Urothelium cell line (cell line): ENCODE data around the gene FOXO6.

ENCODE experiments used
- DNase-seq: peaks from one replicate; pipeline ENCODE4 v3.0.0; 2011; ENCODE audit warnings: low spot score, mixed read lengths
- FAIRE-seq: peaks from 2 replicates; lab custom pipeline; 2011; peaks lifted over from hg19 to GRCh38; lab: Jason Lieb, UNC

Gene FOXO6

DNA sequence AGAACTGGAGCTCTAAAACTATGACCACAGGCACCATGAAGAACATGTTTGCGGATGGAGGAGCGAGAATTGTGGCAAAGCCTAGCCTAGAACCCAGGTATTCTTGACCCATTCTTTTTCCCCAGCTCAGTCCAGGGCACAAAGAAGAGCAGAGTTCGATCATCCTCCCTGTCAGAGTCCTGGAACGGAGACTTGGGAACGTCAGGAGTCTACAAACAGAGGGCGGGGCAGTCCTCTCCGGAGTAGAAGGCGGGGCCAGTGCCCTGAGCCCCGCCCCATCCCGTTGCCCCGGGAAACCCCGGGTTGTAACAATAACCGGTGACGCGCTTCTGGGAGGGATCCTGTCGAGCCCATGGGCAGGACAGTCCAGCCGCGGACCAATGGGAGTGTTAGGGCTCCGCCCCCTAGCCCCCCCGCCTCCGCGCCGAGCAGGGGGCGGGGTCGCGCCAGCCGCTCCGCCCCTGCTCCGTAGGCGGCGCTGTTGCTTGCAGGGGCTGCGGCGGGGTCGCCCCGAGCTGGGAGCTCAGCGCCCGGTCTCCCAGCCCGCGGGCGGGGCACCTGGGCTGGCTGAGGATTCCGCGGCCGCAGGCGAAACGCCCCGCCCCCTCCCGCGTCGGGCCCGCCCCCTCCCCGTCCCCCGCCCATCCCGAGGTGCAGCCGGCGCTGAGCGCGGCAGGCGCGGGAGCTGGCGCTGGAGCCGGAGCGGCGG is at the start of gene FOXO6:
FOXO6 (plus strand) TSS at position 649 of the 709 bp plus-strand sequence.
- peak; percentile 94 for FAIRE-seq
- peak; percentile 100 for DNase-seq

DNA sequence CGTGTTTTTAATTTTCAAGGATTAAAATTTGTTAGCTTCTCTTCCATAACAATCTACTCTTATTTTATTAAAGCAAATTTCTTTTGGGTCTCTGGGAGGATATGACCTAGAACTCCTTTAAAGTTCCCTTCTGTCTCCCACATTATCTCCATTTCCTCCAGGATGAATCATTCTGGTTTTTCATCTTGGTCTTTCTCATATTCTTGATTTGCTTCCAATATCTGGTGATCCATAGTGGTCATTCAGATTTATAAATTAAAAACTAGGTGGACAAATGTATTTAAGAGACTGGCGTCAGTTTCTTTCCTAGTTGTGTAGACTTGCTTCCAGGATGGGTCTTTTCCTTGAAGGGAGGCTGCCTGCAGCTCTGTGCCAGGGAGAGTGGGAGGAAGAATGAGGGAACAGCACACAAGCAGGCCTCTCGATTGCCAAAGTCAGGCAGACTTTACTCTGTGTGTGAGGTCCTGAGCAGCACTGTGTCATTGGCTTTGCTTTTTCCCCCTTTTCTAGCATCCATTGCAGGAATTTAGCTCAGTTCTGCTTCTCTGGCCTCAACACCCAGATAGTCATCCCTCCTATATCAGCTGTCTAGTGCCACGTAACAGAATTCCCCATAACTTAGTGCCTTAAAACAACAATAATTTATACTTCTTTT is 48.1 kb upstream of the FOXO6 start:
- DNase-seq, result no peak
- FAIRE-seq, result no peak

DNA sequence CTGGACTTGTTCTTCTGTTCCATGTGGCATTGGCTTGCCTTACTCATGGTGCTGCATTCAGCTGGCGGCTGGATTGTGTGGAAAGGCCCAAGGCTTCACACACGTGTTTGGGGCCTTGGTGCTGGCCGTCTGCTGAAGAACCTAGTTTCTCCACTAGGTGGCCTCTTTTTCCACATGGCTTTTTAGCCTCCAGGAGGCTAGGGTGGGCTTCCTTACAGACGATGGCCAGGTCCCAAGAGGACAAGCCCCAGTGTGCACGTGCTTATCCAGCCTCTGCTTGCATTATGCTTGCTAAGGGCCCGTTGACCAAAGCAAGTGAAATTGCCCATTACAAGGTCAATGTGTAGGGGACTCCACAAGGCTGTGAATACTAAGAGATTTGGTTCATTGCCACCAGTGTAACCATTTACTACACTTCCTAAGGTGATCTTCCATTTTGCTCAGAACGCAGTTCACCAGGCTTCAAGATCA is 47.5 kb upstream of the FOXO6 start:
- peak; percentile 44 for DNase-seq

DNA sequence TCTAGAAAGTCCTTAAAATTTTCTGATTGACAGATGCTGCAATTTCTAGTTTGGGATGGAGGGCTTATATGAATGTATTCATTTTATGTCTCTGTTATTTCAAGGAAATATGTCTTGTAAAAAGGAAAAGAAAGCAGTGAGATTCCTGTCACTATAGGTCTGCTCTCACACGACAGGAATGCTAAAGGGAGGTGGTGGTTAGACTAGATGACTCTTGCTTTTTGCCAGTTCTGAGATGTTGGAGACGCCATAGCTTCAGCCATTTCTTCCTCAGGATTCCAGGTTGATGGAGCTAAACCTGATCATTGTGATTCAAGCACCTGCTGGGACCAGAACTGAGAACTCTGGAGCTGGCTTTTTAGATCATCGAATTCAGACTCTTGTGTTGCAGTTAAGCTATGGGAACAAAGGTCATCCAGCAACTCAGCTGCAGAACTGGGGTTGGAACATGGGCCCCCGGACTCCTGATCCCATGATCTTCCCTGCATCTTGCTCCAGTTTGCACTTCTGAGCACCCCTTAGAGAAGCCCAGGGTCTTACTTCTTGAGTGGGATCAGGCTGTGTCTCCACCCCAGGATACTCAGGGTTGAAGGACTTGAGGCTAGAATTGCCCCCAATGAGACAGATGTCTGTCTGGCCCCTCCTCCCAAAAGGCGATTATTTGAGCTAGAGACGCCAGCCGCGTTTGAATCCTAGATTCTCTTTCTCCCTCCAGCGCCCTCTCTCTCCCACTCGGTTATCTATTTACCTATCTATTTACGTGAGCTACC is 46.7 kb upstream of the FOXO6 start:
- no peak for DNase-seq

More for the DNA sequence above, 47.5 kb upstream of the FOXO6 start:
- FAIRE-seq, result peak; percentile 55

DNA sequence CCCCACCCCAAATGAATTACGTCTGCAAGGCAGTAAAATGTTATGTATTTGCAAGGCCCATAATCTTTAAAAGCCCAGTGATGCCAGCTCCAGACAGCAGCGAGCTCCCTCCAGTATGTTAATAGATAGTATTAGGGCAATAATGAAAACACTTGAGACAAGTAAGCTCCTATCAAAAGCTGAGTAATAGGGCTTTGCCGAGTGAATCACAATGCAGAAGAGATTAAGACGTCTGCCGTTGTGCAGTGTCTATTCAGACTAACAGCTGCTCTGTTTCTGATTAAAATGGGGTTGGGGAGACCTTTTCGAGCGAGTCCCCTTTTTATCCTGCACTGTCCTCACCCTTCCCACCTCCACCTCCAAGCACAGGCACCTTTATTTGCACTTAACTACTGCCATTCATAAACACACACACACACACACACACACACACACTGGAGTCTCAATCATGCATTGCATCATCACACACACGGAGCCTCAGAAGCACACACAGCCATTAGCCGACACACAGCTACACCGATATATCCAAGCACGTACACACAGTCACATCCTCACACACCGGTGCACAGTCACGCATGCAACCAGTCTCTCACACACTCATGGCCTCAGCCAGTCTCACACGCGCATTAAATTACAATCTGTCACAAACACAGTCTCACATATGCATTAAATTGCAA is 46.0 kb upstream of the FOXO6 start:
- FAIRE-seq, result peak; percentile 98

More for the DNA sequence above, 46.7 kb upstream of the FOXO6 start:
- no peak for FAIRE-seq

DNA sequence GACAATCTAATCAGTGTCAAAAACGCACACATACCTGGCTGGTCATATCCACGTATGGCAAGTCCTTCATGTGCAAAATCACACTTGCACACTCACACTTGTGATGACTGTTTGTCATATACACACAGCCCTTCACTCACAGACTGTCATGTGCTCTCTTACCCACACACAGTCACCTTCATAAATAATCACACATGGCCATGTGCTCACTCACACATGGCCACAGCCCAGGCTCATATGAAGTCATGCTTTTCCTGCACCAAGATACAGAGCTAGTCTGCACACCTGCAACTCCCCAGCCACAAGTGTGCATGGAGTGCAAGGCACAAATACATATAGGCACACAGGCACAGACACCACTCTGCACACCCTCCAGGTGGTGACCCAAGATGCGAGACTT is 45.4 kb upstream of the FOXO6 start:
- FAIRE-seq, result peak; percentile 17
- DNase-seq, result peak; percentile 4

More for the DNA sequence above, 46.0 kb upstream of the FOXO6 start:
- DNase-seq, result no peak

DNA sequence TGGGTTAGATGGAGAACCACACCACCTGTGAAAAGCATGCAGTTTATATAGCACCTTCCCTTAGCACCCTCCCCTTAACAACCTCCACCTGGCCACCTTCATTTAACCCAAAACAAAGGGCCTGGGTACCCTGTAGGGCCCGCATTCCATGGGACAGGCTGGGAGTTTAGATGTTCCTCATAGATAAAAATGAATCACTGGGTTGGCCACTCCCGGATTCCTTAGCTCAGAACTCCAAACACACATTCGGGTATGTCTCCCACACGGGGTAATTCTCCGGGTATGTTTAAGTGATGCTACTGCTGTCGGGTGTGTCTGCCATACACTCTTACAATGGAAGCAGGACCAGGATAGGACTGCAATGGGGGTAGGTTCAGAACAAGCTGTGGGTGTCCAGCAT is 43.9 kb upstream of the FOXO6 start:
- DNase-seq (peak; percentile 17), FAIRE-seq (peak; percentile 56)

DNA sequence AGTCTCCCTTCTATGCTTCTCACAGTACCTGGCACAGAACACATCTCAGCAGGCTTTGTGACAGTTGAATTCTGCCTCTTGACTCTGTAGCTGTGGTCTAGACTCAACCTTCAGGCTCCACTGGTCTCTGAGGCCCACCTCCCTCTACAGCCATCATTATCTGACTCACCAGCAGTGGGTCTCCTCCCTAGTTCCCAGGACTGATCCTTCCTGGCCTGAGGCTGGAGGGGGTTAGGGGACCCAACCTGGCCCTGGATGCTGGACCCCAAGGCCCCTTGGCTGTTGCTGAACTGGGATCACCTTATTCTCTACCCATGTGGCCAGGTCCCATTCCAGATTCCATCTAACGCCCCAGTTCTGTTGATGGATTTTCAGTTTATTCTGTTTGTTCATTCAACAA is 43.1 kb upstream of the FOXO6 start:
- DNase-seq (peak; percentile 6), FAIRE-seq (no peak)

DNA sequence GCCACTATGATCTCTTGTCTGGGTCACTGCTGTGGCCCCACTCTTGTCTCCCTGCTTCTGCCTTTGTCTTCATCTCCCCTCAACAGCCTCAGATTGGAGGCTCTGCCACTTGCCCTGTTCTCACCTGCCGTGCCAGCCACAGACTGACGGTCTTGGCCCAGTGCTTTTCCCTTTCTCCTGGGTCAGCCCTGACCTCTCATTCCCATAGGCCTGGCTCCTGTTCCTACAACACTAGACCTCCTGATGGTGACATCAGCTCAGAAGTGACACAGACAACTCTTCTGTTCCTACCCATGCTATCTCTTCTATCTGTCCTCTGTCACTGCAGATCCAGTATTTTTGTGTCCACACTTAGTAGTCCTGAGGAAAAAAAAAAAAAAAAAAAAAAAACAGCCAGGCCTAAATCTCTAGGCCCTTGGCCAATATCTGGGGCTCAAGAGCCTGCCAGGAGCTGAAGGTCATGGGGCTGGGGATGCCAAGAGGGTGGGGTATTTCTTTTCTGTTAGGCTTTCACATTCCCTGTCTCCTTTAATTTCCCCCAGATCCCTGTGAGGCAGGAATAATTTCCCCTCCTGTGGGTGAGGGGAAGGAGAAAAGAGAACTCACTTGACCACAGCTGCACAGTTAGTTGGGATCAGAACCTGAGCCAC is 42.0 kb upstream of the FOXO6 start:
- DNase-seq (peak; percentile 3), FAIRE-seq (no peak)

DNA sequence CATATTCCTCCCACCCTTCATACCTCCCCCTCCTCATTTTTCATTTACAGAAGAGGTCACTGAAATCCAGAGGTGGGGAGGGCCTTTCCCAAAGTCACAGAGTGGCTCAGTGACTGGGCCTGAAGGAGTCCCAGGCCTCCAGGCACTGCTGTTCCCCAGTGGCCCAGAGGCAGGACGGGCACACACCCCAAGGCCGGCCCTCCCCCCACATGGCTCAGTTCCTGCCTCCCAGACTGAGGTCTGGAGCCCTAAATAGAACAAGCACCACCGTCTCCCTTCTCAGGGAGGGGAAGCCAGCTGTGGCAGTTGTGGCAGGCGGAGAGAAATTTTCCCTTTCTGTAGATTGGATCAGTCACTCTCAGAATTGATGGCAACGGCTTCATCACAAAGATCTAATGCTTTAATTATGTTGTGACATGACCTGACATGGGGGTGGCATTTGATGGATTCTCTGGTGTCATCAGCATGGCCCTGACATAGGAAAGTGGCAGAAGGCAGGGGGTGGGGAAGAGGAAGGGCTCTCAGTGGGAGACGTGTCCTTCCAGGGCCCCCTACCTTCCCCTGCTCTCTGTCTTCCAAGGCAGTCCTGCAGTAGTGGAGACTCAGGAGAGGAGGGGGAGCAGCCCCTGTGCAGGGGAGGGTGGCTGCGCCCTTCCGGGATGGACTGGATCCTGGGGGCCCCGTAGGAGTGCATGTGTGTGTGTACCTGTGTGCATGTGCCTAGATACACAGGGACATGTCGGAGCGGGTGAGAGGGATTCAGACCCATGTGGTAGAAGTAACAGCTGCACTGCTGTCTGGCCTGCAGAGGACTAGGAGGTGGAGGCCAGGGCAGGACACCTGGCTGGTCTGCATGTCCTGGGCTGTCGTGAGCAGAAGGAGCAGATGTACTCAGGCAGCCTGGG is 41.2 kb upstream of the FOXO6 start:
- DNase-seq (no peak), FAIRE-seq (peak; percentile 63)

DNA sequence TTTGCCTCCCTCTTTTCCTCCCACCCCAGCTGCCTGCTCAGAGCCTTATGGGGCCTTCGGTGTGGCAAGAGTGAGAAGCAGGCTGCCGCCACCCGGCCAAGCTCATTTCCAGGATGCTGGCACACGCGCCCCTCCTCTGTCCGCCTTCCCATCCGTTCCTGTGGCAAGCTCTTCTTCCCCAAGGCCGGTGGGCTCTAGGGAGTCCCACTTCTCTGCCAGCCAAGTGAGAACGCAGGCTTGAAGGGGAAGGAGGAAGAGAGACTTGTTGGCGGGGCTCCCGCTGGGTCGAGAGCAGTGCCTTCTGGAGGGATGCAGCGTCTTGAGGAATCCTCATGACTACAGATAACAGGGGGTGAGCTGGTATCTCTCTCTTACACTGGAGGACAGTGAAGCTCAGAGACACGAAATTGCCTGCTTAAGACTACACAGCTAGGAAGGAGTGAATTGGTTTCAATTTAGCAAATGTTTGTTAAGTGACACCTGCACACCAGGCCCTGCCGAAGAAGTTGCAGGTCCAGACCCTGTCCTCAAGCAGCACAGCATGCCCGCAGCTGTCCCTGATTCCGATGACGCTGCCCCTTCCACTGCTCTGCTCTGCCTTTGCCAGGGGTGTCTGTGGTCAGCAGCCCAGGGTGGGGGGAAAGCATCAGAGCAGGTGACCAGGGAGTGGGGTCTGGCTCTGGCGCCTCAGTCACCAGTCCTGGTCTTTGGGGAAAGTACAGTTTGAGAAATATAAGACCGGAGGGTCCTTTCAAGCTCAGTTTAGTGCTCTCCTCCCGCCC is 40.1 kb upstream of the FOXO6 start:
- no peak for FAIRE-seq
- DNase-seq, result peak; percentile 3

DNA sequence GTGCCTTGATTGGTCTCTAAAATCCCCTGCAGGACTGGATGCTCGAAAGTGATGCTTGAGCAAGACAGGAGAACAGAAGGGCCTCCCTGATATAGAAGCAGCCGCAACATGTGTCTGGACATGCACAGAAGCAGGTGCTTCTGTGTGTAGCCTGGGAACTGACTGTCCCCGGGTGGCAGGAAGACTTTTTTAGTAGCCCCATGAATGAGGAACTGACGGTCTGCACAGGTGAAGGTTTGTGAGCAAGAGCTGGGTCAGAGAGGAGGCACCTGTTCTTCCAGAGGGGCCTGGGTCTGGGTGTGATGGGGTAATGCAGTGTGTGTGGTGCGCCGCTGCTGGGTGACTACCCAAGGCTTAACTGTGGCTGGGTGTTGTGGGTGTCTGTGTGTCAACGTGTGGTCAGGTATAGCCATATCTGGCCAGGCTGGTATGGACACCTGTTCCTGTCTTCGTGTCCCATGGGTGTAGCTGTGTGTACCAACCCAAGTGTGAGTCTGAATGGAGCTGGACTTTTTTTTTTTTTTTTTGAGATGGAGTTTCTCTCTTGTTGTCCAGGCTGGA is 39.1 kb upstream of the FOXO6 start:
- no peak for FAIRE-seq
- peak; percentile 4 for DNase-seq

DNA sequence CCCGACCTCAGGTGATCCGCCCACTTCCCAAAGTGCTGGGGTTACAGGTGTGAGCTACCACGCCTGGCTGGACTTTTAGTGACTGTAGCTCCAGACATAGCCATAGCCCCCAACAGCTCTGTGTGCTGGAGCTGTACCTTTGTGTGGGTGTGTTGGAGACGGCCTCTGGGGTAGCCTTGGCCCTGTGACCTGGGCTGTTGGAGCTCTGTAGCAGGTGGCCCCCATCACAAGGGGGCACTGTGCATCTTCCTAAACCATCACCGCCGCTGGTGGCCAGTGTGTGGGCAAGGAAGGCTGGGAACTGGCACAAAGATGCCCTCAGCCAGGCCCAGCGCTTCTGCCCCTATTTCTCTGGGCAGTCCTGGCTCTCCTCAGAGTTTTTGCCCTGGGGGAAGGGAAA is 38.4 kb upstream of the FOXO6 start:
- FAIRE-seq (peak; percentile 62), DNase-seq (peak; percentile 33)

DNA sequence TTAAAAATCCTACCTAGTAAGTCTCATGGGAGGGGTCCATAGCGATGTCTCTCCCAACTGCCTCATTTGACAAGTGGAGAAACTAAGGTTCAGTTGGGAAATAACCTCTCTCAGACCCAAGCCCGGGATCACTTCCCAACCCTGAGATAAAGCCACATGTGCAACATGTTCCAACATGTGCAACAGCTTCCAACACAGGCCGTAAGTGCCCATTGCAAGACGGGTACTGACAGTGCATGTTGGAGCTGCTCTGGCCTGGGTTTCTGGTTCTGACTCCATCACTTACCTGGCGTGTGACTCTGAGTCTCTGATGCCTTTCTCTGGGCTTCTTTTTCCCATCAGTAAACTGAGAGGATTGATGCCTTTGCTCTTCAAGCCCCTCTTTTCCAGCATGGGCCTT is 38.0 kb upstream of the FOXO6 start:
- DNase-seq (no peak), FAIRE-seq (no peak)

DNA sequence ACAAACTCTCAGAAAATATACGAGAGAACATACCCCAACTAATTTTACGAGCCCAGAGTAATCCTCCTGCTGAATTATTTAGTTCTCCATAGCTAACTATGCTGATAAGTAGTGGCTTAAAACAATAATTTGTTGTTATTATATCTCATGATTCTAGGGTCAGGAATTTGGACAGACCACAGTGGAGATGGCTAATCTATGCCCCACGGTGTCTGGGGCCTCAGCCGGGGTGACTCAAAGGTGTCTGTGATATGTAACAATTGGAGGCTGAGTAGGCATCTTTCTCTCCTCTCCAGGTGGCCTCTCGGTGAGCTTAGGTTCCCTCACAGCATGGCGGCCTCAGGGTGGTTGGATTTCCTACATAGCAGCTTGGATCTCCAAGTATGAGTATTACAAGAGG is 35.4 kb upstream of the FOXO6 start:
- DNase-seq (peak; percentile 60), FAIRE-seq (no peak)

DNA sequence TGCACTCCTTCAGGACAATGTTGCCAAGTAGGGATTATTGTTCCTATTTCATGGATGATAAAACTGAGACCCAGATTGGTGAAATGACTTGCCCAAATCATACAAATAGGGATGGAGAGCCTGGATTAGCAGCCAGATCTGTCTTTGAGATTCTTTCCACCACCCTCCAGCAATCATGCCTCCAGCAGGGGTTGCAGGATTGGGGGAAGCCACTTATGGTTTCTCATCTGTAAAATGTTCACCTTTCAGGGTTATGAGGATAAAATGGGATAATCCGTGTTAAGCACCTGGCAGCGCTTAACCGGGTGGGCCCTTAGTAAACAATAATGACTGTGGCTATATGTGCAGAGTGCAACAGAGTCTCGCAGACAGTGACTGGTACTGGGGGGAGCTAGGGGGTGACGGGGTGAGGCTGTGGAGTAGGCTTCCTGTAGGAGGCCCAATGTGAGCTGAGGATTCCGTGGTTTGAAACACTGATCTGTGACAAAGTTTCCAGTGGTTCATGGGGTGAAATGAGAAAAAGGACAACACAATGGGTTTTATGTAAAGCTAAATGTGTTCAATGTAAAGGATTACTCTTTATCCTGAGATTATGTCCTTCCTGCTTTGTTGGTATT is 33.7 kb upstream of the FOXO6 start:
- FAIRE-seq (no peak), DNase-seq (no peak)

DNA sequence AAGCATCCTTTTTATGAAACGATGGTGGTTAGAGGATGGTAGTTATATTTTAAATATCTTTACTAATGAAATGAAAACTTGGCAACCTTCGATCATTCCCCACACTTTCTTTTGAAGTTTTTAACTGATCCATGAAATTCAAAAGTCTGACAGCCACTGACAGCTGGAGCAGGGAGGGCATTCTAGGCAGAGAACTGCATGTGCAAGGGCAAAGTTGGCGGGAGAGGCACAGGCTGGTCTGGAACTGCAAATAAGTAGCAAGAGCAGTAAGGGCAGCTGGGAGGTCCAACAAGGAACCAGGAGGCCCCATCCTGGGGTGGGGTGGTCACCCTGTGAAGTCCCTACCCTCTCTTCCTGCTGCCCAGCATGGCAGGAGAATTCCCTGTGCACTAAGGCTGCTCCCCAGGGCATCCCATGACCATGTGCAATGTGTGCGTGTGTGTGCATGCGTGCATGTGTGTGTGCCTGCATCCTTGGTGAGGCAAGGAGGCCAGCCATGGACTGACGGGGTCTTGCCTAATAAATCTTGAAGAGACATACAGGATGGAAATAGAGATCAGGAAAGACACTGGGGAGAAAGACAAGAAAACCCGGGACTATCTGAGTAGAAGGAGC is 33.1 kb upstream of the FOXO6 start:
- DNase-seq, result no peak

More for the DNA sequence above, 33.1 kb upstream of the FOXO6 start:
- peak; percentile 82 for FAIRE-seq
